Neural cell (in vitro differentiated cells): ENCODE results near the gene SSR2. TPM values are rescaled to one million over a fixed set of nuclear protein-coding genes. Genes with fewer than 3 reads are reported as not detected.

Source experiments
- H2AFZ ChIP-seq: fragments of 200-600, 300-800 bp; sonication (generic), shearing (Covaris generic); 2 replicates; pipeline ENCODE4 v1.6.0; 2014; ENCODE audit warnings: low read depth, mild to moderate bottlenecking, antibody characterized with exemption, low read length, moderate library complexity
- H3F3A ChIP-seq: fragments of 200-600 bp; shearing (Covaris generic); 2 replicates; pipeline ENCODE4 v1.6.1; 2016; ENCODE audit warnings: mild to moderate bottlenecking, moderate library complexity, mixed read lengths, antibody characterized with exemption, low read length; ENCODE audit not compliant: insufficient read depth, poor library complexity, severe bottlenecking
- H3K27ac ChIP-seq: fragments of 200-600, 300-800 bp; sonication (generic), shearing (Covaris generic); 2 replicates; pipeline ENCODE4 v1.5.1; 2014; ENCODE audit warnings: mild to moderate bottlenecking, low read length, moderate library complexity
- H3K27me3 ChIP-seq: fragments of 300-800, 200-600 bp; sonication (generic), shearing (Covaris generic); 2 replicates; pipeline ENCODE4 v1.6.0; 2014; ENCODE audit warnings: mild to moderate bottlenecking, low read depth, low read length, moderate library complexity; ENCODE audit not compliant: insufficient read depth
- H3K36me3 ChIP-seq: fragments of 300-800, 200-600 bp; sonication (generic), shearing (Covaris generic); 2 replicates; pipeline ENCODE4 v1.5.1; 2014; ENCODE audit warnings: mild to moderate bottlenecking, antibody characterized with exemption, low read length, moderate library complexity; ENCODE audit not compliant: insufficient read depth
- H3K4me2 ChIP-seq: fragments of 300-800, 200-600 bp; sonication (generic), shearing (Covaris generic); 2 replicates; pipeline ENCODE4 v1.6.0; 2014; ENCODE audit warnings: mild to moderate bottlenecking, low read length
- H3K4me3 ChIP-seq: fragments of 300-800, 200-600 bp; sonication (generic), shearing (Covaris generic); 2 replicates; pipeline ENCODE4 v1.5.1; 2014; ENCODE audit warnings: mild to moderate bottlenecking, low read length, moderate library complexity
- H3K79me2 ChIP-seq: fragments of 200-600 bp; shearing (Covaris generic); replicated peaks from 2 replicates; pipeline ENCODE4 v1.6.0; 2014; ENCODE audit warnings: mild to moderate bottlenecking, low read length, moderate library complexity; ENCODE audit not compliant: insufficient read depth
- H3K9ac ChIP-seq: fragments of 300-800, 200-600 bp; sonication (generic), shearing (Covaris generic); 2 replicates; pipeline ENCODE4 v1.6.1; 2016; ENCODE audit warnings: mild to moderate bottlenecking, low read length, mixed read lengths
- H3K9me2 ChIP-seq: fragments of 200-600 bp; shearing (Covaris generic); 2 replicates; pipeline ENCODE4 v1.6.1; 2016; ENCODE audit warnings: mild to moderate bottlenecking, low read length, mixed read lengths; ENCODE audit not compliant: insufficient read depth
- H3K9me3 ChIP-seq: fragments of 200-600, 300-800 bp; sonication (generic), shearing (Covaris generic); 2 replicates; pipeline ENCODE4 v1.6.1; 2016; ENCODE audit warnings: mild to moderate bottlenecking, mixed run types, low read length, moderate library complexity, mixed read lengths
- H4K20me1 ChIP-seq: fragments of 200-600 bp; shearing (Covaris generic); 2 replicates; pipeline ENCODE4 v1.6.1; 2016; ENCODE audit warnings: mild to moderate bottlenecking, mixed run types; ENCODE audit not compliant: insufficient read depth
- EP300 ChIP-seq: fragments of 450-650 bp; conservative IDR thresholded peaks from 2 replicates; pipeline ENCODE4 v1.6.1; 2014; ENCODE audit warnings: antibody characterized with exemption, mild to moderate bottlenecking, moderate library complexity; ENCODE audit not compliant: poor library complexity, severe bottlenecking
- EZH2 ChIP-seq: fragments of 200-600, 300-800 bp; shearing (Covaris generic), sonication (generic); IDR thresholded peaks from 2 replicates; pipeline ENCODE4 v1.6.1; 2014; ENCODE audit warnings: antibody characterized with exemption, low read length, borderline replicate concordance, mild to moderate bottlenecking; ENCODE audit not compliant: insufficient read depth, poor library complexity, severe bottlenecking
- MXI1 ChIP-seq: fragments of 450-650 bp; conservative IDR thresholded peaks from 2 replicates; pipeline ENCODE4 v1.6.1; 2014; ENCODE audit warnings: antibody characterized with exemption, mild to moderate bottlenecking; ENCODE audit not compliant: poor library complexity, severe bottlenecking
- POLR2AphosphoS5 ChIP-seq: IDR thresholded peaks from 2 replicates; pipeline ENCODE4 v1.6.1; 2012
- RAD21 ChIP-seq: fragments of 450-650 bp; conservative IDR thresholded peaks from 2 replicates; pipeline ENCODE4 v1.6.1; 2014; ENCODE audit warnings: antibody characterized with exemption, mild to moderate bottlenecking, moderate library complexity
- SMC3 ChIP-seq: fragments of 450-650 bp; conservative IDR thresholded peaks from 2 replicates; pipeline ENCODE4 v1.6.1; 2014; ENCODE audit warnings: antibody characterized with exemption, mild to moderate bottlenecking, moderate library complexity; ENCODE audit not compliant: poor library complexity
- TAF1 ChIP-seq: IDR thresholded peaks from 2 replicates; pipeline ENCODE4 v1.6.1; 2012; ENCODE audit warnings: low read depth
- polyA plus RNA-seq: library from polyadenylated mRNA; depleted of rRNA; stranded (reverse); fragments of >200 nt; gene quantifications from 2 replicates; pipeline ENCODE4 v1.2.3, GENCODE V29; 2014
- TF ChIP-seq, protein P1 (sequence below): fragments of 450-650 bp; IDR thresholded peaks from 2 replicates; pipeline ENCODE4 v1.5.1; 2014; ENCODE audit warnings: antibody characterized with exemption, mild to moderate bottlenecking, moderate library complexity; ENCODE audit not compliant: poor library complexity, severe bottlenecking
- TF ChIP-seq, protein P2 (sequence below): IDR thresholded peaks from 2 replicates; pipeline ENCODE4 v1.6.1; 2012; ENCODE audit warnings: borderline replicate concordance

The SSR2 gene
- polyA plus RNA-seq, 1 donor from 2014 or later, result 473 TPM

- Histone ChIP-seq H2AFZ (peak overlapping the region; percentile 66), H3K27ac (peak overlapping the region; percentile 100), H4K20me1 (no peaks in the 10 kb centered on the region), H3K4me3 (peak overlapping the region; percentile 99), H3K4me2 (peak overlapping the region; percentile 25), H3F3A (peaks cover 6% of the 10 kb centered on the region), H3K27me3 (no peaks in the 10 kb centered on the region), H3K9me2 (no peaks in the 10 kb centered on the region), H3K9me3 (no peaks in the 10 kb centered on the region), H3K79me2 (peaks cover 50% of the 10 kb centered on the region), H3K9ac (peak overlapping the region; percentile 99), H3K36me3 (no peaks in the 10 kb centered on the region)
- TF ChIP-seq TAF1 (no peak), SMC3 (no peak), EZH2 (no peak), RAD21 (no peak), EP300 (no peak), MXI1 (no peak), POLR2AphosphoS5 (no peak)
- TF ChIP-seq, protein P1, sequence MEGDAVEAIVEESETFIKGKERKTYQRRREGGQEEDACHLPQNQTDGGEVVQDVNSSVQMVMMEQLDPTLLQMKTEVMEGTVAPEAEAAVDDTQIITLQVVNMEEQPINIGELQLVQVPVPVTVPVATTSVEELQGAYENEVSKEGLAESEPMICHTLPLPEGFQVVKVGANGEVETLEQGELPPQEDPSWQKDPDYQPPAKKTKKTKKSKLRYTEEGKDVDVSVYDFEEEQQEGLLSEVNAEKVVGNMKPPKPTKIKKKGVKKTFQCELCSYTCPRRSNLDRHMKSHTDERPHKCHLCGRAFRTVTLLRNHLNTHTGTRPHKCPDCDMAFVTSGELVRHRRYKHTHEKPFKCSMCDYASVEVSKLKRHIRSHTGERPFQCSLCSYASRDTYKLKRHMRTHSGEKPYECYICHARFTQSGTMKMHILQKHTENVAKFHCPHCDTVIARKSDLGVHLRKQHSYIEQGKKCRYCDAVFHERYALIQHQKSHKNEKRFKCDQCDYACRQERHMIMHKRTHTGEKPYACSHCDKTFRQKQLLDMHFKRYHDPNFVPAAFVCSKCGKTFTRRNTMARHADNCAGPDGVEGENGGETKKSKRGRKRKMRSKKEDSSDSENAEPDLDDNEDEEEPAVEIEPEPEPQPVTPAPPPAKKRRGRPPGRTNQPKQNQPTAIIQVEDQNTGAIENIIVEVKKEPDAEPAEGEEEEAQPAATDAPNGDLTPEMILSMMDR, result no peak
- TF ChIP-seq, protein P2, sequence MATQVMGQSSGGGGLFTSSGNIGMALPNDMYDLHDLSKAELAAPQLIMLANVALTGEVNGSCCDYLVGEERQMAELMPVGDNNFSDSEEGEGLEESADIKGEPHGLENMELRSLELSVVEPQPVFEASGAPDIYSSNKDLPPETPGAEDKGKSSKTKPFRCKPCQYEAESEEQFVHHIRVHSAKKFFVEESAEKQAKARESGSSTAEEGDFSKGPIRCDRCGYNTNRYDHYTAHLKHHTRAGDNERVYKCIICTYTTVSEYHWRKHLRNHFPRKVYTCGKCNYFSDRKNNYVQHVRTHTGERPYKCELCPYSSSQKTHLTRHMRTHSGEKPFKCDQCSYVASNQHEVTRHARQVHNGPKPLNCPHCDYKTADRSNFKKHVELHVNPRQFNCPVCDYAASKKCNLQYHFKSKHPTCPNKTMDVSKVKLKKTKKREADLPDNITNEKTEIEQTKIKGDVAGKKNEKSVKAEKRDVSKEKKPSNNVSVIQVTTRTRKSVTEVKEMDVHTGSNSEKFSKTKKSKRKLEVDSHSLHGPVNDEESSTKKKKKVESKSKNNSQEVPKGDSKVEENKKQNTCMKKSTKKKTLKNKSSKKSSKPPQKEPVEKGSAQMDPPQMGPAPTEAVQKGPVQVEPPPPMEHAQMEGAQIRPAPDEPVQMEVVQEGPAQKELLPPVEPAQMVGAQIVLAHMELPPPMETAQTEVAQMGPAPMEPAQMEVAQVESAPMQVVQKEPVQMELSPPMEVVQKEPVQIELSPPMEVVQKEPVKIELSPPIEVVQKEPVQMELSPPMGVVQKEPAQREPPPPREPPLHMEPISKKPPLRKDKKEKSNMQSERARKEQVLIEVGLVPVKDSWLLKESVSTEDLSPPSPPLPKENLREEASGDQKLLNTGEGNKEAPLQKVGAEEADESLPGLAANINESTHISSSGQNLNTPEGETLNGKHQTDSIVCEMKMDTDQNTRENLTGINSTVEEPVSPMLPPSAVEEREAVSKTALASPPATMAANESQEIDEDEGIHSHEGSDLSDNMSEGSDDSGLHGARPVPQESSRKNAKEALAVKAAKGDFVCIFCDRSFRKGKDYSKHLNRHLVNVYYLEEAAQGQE, result no peak
Measured at GRCh38 chr1:155978973-155979429, 41.8 kb downstream of the SSR2 start.

DNA sequence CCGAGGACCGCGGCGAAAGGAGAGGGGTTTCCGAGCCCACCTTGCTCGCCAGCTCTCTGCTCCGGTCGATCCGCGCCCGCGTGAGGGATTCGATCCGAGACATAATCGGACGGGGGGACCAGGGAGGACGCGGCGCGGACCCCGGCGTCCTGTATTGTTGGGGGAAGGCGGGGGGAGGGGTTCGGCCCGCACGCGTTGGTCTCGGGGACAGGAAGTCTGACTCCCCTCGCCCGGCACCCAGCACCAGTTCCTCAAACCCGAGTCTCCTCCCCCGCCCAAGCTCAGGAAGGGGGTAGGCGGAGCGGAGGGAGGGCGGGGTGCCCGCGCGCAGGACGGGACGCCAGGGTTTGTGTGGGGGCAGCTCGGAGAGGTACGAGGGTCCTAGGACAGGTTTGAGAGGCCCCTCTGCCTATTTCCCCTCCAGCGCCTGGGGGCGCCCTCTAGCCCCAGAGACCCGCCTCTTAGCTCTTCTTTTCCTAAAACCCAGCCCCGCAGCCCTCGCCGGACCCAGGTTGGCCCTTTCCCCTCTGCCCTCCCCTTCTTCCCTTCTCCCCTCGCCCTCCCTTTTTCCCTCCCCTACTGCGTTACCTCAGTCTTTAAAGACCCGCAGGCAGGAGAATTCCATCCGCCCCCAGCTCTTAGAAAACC is 42.3 kb downstream of the SSR2 start, which contains the start of gene ARHGEF2:
Gene ARHGEF2 (minus strand): TSS at position 223 of the 648 bp plus-strand sequence. CDS start 120 bp downstream, at position 103.
- peak within 1 kb of the TSS; percentile 66 for H2AFZ ChIP-seq
- TF ChIP-seq MXI1 (peak; percentile 35), SMC3 (no peak), POLR2AphosphoS5 (peak; percentile 7), EP300 (no peak)
- TF ChIP-seq, protein P2, result peak; percentile 51
- TF ChIP-seq, protein P1, result peak; percentile 67

More for the DNA sequence above, 42.3 kb downstream of the SSR2 start, which contains the start of gene ARHGEF2:
- Histone ChIP-seq H3K27me3 (no peaks in the 10 kb centered on the region), H3K4me2 (peak within 1 kb of the TSS; percentile 100), H3K9ac (peak within 1 kb of the TSS; percentile 99), H3F3A (peaks cover 6% of the 10 kb centered on the region), H4K20me1 (no peaks in the 10 kb centered on the region), H3K4me3 (peak within 1 kb of the TSS; percentile 99), H3K79me2 (peaks cover 55% of the 10 kb centered on the region), H3K36me3 (no peaks in the 10 kb centered on the region), H3K9me2 (no peaks in the 10 kb centered on the region), H3K27ac (peak within 1 kb of the TSS; percentile 100), H3K9me3 (no peaks in the 10 kb centered on the region)
